GM21528 (cell line): Measurements from ENCODE around the gene ATP6V0E1.

Experiments used
- ATAC-seq: cut with Tn5 transposase; IDR thresholded peaks from one replicate; pipeline ENCODE4 v1.9.1; 2021; ENCODE audit warnings: mild to moderate bottlenecking, moderate library complexity; ENCODE audit not compliant: unreplicated experiment, low FRiP score

The ATP6V0E1 gene

DNA sequence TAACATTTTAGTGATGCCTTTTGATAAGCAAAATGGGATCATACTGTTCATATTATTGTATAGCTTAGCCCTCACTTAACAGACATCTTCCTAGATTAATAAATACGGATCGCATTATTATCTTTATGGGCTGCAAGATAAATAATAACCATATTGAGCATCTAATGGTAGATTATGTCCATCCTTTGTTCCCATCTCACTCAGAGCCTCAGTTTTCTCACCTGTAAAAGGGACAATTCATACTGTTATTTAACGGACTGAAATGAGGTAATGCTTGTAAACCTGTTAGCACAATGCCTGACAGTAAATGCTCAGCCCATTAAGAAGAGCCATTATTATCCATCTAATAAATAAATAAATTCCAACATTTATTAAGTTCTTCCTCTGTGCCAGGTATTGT lies 27.3 kb upstream of the ATP6V0E1 start:
- ATAC-seq = no peak

GRCh38 chr5:172956936-172957335 lies 26.6 kb upstream of the ATP6V0E1 start:
- ATAC-seq = no peak

DNA sequence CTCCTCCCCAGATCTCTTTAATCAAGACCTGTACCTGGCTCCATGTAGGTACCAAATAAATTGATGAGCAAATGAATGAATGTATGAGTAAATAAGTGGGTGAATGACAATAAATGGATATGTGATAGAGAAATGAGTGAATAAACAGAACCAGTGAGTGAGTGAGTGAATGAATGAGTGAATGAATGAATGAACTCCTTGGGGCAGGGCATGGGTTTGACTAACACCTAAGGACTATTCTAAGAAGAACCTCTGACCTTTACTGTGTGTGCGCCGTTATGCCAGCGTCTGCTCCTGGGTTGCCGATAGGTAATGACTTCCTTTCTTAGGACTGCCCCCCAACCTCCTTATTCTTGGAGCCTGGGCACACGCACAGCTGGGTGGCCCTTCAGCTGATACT lies 26.1 kb upstream of the ATP6V0E1 start:
- no peak for ATAC-seq

DNA sequence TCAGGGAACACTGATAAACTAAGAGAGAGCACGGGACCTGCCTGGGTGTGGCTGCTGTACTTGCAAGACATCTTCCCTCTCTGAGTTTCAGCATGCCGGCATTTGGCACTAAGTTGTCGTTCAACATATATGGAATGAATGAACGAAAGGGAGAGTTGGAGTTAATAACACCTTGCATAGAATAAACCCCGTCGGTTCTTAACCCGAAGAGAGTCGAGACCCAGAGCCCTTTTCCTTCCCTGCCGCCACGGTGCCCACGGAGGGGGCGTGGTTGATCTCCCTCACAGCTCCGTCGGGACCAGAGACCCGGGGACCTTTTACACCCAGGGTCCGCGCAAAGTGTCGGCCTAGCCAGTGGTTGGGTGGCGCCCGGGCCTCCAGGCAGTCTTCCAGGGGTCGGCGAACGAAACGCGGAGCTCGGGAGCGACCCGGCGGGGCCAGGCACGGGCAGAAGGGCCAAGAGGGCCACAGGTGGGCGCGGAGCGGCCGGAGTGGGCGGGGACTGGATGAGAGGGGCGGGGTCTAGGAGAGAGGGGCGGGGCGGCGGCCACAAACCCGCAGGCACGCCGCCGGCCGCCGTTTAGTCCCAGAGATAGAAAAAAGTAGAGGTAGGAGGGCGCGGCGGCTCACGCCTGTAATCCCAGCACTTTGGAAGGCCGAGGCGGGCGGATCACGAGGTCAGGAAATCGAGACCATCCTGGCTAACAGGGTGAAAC lies 25.1 kb upstream of the ATP6V0E1 start:
- ATAC-seq = peak; percentile 74

DNA sequence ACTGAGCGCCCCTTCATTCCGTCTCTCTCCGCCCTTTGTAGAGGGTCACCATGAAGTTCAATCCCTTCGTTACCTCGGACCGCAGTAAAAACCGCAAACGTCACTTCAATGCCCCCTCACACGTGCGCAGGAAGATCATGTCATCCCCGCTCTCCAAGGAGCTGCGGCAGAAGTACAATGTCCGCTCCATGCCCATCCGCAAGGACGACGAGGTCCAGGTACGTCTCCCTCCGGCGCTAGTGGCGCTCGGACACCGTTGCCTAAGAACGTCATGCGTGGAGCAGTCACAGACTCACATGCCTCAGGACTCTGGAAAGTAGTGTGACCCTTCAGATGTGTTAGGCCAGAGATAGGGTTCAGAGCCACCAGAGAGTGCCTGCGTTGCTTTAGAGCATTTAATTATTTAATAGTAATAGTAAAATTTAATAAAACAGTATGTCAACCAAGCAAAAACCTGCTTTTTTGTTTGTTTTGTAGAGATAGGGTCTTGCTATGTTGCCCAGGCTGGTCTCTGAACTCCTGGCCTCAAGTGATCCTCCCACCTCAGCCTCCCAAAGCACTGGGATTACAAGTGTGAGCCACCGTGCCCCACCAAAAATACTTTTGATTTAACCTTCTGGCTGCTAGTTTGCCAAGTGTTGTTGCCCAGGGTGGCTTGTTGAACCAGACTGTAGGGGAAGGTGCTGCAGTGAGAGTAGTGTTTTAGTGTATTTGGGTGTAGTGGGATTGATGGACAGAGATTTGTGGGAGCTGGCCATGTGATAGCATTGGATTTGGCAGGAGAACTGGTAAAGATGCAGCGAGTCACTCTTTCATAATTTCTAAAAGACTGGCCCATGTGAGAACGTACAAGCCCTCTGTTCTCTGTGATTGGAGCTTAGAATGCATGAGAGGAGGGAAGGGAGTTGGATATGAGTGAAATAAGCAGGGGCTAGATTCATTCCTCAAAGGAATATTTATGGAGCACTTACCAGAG lies 23.5 kb upstream of the ATP6V0E1 start:
- no peak for ATAC-seq

DNA sequence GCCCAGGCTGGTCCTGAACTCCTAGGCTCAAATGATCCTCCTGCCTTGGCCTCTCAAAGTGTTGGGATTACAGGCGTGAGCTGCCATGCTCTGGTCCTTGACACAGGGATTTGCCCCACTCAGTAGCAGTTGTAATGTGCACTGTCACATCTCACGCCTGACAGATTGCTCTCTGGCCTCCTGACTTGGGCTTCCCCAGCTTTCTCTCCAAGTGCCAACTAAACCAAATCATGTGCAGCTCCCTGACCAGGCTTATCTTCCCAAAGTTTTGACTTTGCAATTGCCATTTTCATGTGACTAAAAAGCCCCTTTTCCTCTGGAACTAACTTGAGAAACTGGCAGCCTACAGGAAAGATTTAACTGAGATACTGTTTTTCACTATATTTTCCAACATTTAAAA lies 13.7 kb upstream of the ATP6V0E1 start:
- no peak for ATAC-seq

DNA sequence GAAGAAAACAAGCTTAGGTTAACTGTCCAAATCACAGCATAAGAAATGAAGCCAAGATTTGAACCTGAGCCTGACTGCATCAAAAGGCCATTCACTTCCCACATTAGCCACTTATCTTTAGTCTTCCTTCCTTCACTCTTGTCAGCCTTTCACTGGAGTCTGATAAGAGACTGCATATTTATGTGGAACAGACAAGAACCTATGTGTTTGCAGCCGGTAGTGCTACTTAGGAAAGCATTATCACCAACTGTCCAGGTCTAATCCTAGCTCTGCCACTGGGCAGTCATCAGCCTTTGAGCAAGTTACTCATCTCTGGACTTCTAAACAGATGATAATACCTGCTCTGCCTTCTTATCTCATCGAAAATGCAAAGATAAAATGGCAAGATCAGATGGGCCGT lies 12.1 kb upstream of the ATP6V0E1 start:
- no peak for ATAC-seq

- no peak for ATAC-seq
Observed at GRCh38 chr5:172972552-172972951, 11.0 kb upstream of the ATP6V0E1 start.

GRCh38 chr5:172973127-172973916 lies 10.2 kb upstream of the ATP6V0E1 start:
- no peak for ATAC-seq

- no peak for ATAC-seq
Observed at GRCh38 chr5:172973931-172974330, 9.6 kb upstream of the ATP6V0E1 start.

- no peak for ATAC-seq
Observed at GRCh38 chr5:172975289-172975688, 8.3 kb upstream of the ATP6V0E1 start.

- ATAC-seq = no peak
Observed at GRCh38 chr5:172979778-172980177, 3.8 kb upstream of the ATP6V0E1 start.

- no peak for ATAC-seq
Observed at GRCh38 chr5:172981931-172982330, 1.6 kb upstream of the ATP6V0E1 start.

DNA sequence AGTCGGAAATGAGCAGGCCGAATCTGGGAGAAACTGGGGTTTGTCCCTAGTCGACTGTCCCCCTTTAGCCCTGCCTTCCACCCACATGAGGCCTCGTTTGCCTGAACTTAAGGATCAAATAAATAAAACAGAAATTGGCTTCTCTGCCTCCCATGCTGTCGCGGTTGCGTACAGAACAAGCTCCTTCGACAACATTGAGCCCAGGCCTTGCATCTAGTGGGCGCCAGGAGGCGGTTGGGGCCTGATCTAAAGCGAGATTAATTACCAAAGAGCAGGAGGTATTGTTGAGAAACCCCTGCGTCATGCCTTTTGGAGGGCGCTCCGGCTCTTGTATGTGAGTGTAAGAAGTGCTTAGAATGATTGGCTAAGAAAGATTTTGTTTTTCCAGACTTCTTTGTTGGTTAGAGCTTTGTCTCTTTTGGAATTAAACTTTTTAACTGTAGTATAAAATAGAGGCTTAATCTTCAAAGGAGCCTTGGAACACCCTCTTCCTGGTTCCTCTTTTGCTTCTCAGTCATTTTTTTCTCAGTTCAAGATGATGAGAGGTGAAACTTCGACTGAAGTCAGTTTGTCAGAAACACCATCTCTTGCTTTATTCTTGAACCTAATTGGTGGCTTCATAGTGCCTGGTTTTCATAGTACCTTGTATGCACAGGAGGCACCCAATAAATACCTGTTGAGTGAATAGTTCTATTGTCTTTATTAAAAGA lies 828 bp downstream of the ATP6V0E1 start:
- ATAC-seq = peak; percentile 62

GRCh38 chr5:172985596-172985995 lies 2.0 kb downstream of the ATP6V0E1 start:
- no peak for ATAC-seq

- no peak for ATAC-seq
Observed at GRCh38 chr5:172988276-172988675, 4.7 kb downstream of the ATP6V0E1 start.

DNA sequence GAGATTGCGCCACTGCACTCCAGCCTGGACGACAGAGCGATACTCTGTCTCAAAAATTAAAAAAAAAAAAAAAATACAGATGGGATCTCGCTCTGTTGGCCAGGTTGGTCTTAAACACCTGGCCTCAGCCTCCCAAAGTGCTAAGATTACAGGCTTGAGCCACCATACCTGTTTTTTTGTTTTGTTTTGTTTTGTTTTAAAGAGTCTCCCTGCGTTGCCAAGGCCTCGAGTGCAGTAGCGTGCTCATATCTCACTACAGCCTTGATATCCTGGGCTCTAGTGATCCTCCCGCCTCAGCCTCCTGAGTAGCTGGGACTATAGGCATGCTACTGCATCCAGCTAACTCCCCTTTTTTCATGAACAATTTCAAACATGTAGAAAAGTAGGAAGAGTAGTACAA lies 7.2 kb downstream of the ATP6V0E1 start:
- ATAC-seq = no peak

DNA sequence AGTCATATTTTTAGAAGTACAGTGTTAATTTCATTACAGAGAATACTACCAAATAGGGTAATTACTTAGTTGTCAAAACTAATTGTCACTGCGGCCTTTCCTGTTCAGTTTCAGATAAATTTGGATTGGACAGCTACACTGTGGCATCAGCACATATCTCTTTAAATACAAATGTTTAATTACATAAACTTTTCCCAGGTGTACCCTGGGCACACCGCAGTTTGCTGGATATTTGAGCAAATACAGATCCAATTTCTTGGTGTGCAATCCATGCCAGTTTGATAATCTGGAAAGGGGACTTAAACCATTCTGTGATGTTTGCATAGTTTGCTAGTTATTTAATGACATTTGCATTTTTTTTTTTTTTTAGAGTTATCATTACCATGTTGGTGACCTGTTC lies 10.8 kb downstream of the ATP6V0E1 start:
- ATAC-seq = no peak

GRCh38 chr5:172999372-172999973 lies 15.9 kb downstream of the ATP6V0E1 start:
- no peak for ATAC-seq

- ATAC-seq = no peak
Observed at GRCh38 chr5:172999974-173000373, 16.4 kb downstream of the ATP6V0E1 start.
